Umbilical cord (tissue), 2 donors: ENCODE data around the gene ZAP70. TPM values are rescaled to one million over a fixed set of nuclear protein-coding genes. Genes with fewer than 3 reads are reported as not detected.
"Not testable (repeated sequence)": the region's sequence is repeated elsewhere in the genome, so short reads cannot be mapped to it uniquely, and the experiment has no call there.

Experiments used
- DNase-seq: peaks from one replicate; pipeline ENCODE4 v3.0.0-alpha.2; 2015; ENCODE audit warnings: low spot score
- total RNA-seq: library from RNA; depleted of rRNA; stranded (reverse); fragments of >200 nt; gene quantifications from one replicate; pipeline ENCODE4 v1.2.3, GENCODE V29; 2014; ENCODE audit warnings: low replicate concordance; ENCODE audit not compliant: insufficient read depth

ZAP70 gene
- total RNA-seq, 1 donor from 2014 or later, result 3.4 TPM

- no peak for DNase-seq
These were observed 14.8 kb upstream of the ZAP70 start for GRCh38 chr2:97698530-97698929.

- DNase-seq, result peak; percentile 76
These were observed 13.5 kb upstream of the ZAP70 start for GRCh38 chr2:97699765-97700444.

GRCh38 chr2:97701186-97701585 is 12.2 kb upstream of the ZAP70 start:
- no peak for DNase-seq

GRCh38 chr2:97701851-97702465 is 11.4 kb upstream of the ZAP70 start:
- no peak for DNase-seq

- DNase-seq, result no peak
These were observed 10.5 kb upstream of the ZAP70 start for GRCh38 chr2:97702731-97703470.

GRCh38 chr2:97703741-97704140 is 9.6 kb upstream of the ZAP70 start:
- DNase-seq, result no peak

- no peak for DNase-seq
These were observed 8.4 kb upstream of the ZAP70 start for GRCh38 chr2:97704989-97705388.

GRCh38 chr2:97706112-97706511 is 7.3 kb upstream of the ZAP70 start:
- DNase-seq, result no peak

- DNase-seq, result no peak
These were observed 6.5 kb upstream of the ZAP70 start for GRCh38 chr2:97706708-97707345.

- no peak for DNase-seq
These were observed 5.9 kb upstream of the ZAP70 start for GRCh38 chr2:97707362-97708047.

GRCh38 chr2:97708048-97708380 is 5.4 kb upstream of the ZAP70 start:
- DNase-seq, result no peak

- no peak for DNase-seq
These were observed 4.8 kb upstream of the ZAP70 start for GRCh38 chr2:97708608-97709007.

GRCh38 chr2:97711394-97711711 is 2.0 kb upstream of the ZAP70 start:
- no peak for DNase-seq

GRCh38 chr2:97712175-97712574 is 1.2 kb upstream of the ZAP70 start:
- not testable (repeated sequence) for DNase-seq

GRCh38 chr2:97712693-97713295 is 582 bp upstream of the ZAP70 start:
- no peak for DNase-seq

GRCh38 chr2:97714084-97714949 is 941 bp downstream of the ZAP70 start:
- DNase-seq, result no peak

GRCh38 chr2:97714950-97715652 is 1.7 kb downstream of the ZAP70 start:
- no peak for DNase-seq

- no peak for DNase-seq
These were observed 2.7 kb downstream of the ZAP70 start for GRCh38 chr2:97715951-97716694.
